GM21515 (cell line): ENCODE measurements around the gene SERPINA12.
"Not testable (repeated sequence)": the region's sequence is repeated elsewhere in the genome, so short reads cannot be mapped to it uniquely, and the experiment has no call there.

Experiments
- ATAC-seq: cut with Tn5 transposase; IDR thresholded peaks from one replicate; pipeline ENCODE4 v1.9.1; 2021; ENCODE audit not compliant: unreplicated experiment

SERPINA12 gene

GRCh38 chr14:94538070-94538740 is 28.9 kb upstream of the SERPINA12 start:
- ATAC-seq: no peak

- ATAC-seq: no peak
These were observed 27.6 kb upstream of the SERPINA12 start for GRCh38 chr14:94536836-94537235.

GRCh38 chr14:94535506-94535905 is 26.2 kb upstream of the SERPINA12 start:
- no peak for ATAC-seq

GRCh38 chr14:94532447-94532846 is 23.2 kb upstream of the SERPINA12 start:
- no peak for ATAC-seq

DNA sequence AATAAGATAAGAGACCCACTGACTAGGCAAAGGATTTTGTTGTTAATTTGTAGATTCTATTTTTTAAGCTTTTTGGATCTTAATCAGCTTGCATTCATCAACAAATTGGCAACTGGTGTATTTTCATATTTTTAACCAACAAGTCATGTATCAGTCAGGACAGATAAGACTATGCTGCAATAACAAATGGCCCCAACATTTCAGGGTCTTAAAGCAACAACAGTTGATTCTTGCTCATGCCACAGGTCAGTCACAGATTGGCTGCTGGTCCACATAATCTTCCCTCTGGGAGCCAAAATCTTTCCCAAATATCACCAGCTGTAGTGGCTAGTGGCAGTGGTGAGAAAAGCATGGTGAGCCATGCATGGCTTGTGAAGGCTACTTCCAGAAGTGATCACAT is 21.9 kb upstream of the SERPINA12 start:
- no peak for ATAC-seq

- ATAC-seq: no peak
These were observed 14.8 kb upstream of the SERPINA12 start for GRCh38 chr14:94524093-94524492.

GRCh38 chr14:94523265-94523664 is 14.0 kb upstream of the SERPINA12 start:
- ATAC-seq: no peak

DNA sequence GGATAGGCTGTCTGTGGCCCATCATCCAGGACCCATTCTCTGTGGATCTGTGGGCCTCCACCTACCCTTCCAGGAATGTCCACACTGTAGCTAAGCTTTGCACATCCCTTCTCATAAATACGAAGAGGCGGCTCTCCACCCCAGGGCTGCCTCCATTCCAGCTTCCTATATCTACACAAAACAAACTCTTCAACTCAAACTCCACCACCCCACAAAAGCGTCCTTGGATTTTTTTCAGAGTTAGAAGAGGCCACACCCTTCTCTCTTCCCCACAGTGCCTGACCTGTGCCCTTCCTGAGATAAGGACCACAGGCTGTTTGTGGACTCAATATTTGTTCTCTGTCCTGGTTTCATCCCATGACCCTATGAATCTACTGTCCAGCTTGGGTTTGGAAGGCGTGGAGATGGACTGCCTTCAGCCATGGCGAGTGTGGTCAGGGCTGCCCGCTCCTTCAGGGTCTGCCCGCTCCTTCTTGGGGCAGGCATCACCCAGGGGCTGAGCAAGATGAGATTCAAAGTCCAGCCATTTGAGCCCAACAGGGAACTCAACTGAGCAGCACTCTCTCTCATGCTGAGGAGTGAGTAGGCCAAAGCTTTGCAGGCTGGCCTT is 13.0 kb upstream of the SERPINA12 start:
- no peak for ATAC-seq

- ATAC-seq: no peak
These were observed 12.3 kb upstream of the SERPINA12 start for GRCh38 chr14:94521375-94522114.

DNA sequence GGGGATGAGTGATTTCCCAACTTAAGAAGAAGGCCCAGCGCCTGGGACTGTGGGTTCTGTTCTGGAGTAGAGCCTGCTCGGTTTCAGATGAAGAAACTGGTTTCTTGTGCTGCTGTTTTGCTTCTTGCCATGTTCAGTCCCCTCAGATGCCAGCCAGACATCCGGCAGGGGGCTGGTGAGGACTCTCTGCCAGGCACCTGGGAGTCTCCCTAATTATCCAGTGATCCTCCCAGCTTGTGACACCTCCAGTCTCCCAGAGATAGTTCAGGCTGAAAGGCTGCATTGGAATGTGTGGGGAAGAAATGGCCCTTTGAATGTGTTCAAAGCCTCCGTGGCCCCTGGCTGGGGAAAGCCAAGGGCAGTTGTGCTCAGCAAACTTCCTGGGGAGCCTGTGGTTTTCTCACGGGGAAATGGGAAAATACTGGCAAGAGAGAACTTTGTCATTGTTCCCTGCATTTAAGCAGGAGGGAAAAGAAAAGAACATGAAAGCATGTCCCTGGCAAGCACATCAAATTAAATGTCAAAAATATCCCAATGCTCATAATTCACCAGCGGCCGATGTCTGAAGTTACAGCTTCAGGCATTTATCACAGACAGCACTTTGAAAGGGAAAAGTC is 8.5 kb upstream of the SERPINA12 start:
- ATAC-seq: no peak

GRCh38 chr14:94517248-94517640 is 8.0 kb upstream of the SERPINA12 start:
- no peak for ATAC-seq

GRCh38 chr14:94515856-94516255 is 6.6 kb upstream of the SERPINA12 start:
- no peak for ATAC-seq

GRCh38 chr14:94515426-94515825 is 6.2 kb upstream of the SERPINA12 start:
- ATAC-seq: no peak

DNA sequence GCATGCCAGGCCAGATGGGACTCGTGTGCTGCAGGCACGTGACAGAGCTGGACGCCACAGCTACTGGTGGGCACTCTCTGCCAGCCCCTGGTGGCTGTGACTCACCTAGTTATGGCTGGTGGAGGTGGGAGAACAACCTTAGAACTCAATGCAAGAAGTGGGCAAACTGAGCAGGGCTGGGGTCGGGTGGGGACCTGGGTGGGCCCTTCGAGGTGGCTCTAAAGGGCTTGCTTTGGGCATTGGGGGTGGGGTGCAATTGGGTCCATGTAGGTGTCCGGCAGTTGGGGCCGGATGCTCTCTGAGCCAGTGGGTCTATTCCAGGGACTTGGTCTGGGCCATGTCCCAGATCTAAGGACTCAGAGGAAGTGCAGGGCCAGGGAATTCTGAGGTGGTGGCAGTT is 5.1 kb upstream of the SERPINA12 start:
- ATAC-seq: no peak

- not testable (repeated sequence) for ATAC-seq
These were observed 1.2 kb upstream of the SERPINA12 start for GRCh38 chr14:94510481-94510880.

GRCh38 chr14:94505641-94506040 is 3.6 kb downstream of the SERPINA12 start:
- no peak for ATAC-seq

- ATAC-seq: no peak
These were observed 4.1 kb downstream of the SERPINA12 start for GRCh38 chr14:94505206-94505605.

DNA sequence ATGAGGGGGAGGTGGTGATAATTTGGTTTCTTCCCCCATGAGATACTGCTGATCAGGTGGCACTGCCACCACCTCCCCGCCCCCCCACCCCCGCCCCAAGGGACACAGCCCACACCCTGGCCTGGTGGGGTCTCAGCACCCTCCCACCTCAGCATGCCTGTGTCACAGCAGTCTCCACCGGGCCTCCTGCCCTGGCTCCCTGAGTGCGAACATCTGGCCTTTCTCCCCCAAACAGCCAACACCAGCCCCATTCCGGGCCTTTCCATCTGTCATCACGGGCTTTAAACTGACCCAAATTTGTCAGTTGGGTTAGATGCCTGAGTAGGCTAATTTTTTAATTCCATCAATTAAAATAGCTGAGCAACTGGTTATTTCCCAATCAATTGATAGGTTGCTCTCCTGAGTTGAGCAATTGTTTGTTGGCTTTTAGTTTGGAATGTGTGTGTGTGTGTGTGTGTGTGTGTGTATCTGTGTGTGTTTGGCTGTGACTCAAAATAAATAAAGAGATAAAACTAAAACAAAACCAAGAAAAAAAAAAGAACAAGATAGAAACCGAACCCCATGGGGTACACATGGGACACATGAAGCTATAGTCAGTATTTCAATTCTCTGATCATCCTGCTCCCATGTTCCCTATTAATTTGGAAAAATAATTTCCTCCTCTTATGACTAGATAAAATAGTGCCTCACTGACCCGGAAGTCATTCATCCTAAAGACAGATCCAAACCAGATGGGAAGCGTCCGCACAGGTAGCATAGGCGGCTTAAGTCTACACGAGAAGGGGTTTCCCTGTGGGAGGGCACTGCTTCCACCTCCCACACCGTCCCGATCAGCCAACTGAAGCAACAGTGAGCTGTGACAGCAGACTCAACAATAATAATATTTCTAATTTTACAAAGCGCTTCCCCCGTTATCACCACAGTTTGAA is 7.4 kb downstream of the SERPINA12 start:
- ATAC-seq: no peak

- no peak for ATAC-seq
These were observed 9.0 kb downstream of the SERPINA12 start for GRCh38 chr14:94500264-94500663.

- no peak for ATAC-seq
These were observed 9.6 kb downstream of the SERPINA12 start for GRCh38 chr14:94499673-94500072.

DNA sequence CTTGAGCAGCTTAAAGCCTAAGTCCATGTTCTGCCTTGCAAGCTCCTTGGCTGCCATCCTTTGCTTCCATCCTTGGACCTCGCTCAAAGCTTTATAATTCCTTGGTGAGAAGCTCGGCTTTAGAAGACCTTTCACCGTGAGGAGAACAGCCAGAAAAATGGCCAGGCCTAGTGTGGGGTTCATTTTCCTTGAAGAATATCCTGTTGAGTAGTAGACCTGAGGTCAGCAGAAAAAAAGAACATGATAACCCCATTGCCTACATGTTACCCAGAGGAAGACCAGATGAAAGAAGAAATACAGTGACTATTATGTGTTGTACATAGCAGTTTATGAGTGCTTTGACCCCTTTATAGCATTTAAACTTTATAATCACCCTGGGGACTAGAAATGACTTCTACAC is 11.1 kb downstream of the SERPINA12 start:
- ATAC-seq: no peak
